ENCODE measurements around the gene ENOX2.

GRCh38 chrX:130696542-130696941 is 206.5 kb downstream of the ENOX2 start:
- TF ChIP-seq EZH2 (IDR thresholded peaks at IDR 0.05) (no peak), POLR2AphosphoS5 (IDR thresholded peaks at IDR 0.05; ENCODE audit: borderline replicate concordance, low read depth, low read length) (no peak)

All from SK-N-MC (cell line).